Adrenal gland (tissue), 12 donors: ENCODE measurements around the gene TPSG1. TPM values are rescaled to one million over a fixed set of nuclear protein-coding genes. Genes with fewer than 3 reads are reported as not detected.

ENCODE experiments used
- polyA plus RNA-seq, 3 donors: library from polyadenylated mRNA; stranded (reverse); fragments of 200-250 nt in 2 of 3; fragments of 350-450 nt in 1 of 3; fragmentation: Illumina TruSeq in 1 of 3; extraction: RNeasy Lipid Tissue Mini Kit (QIAGEN cat#74804) in 1 of 3; gene quantifications; one replicate each; pipeline ENCODE4 v1.2.3, GENCODE V29; 2013 to 2014
- total RNA-seq, 9 donors: library from RNA; depleted of rRNA in 4 of 9; stranded (reverse); fragments of >200 nt in 4 of 9; fragments of 120-200 nt in 1 of 9; fragmentation: NEBNext Ultra II Directional in 1 of 9; extraction: Animal tissue kit (Norgen Biotek cat#: 25700) in 1 of 9; gene quantifications; one replicate each; pipeline versions ENCODE4 v1.1.0 to v1.2.4, GENCODE V29; 2013 to 2023
- donor health status: healthy with polysubstance abuse.
- donor health status: Bipolar disorder and iron deficiency.
- donor health status: DM: yes; HTN: yes; CAD: no.
- donor health status: DM: no; HTN: no; CAD: no.
- donor health status: DM: no; HTN: no; CAD: no.
- donor health status: DM: yes; HTN: yes; CAD: no.

The TPSG1 gene
- total and polyA plus RNA-seq, 12 donors, result 0.18 to 5.5 (median 0.34) TPM; not detected in 7

Other genes with a start within 250 kb of the TPSG1 start
- 1 to 10 TPM in 2 of 9 donors, under 1 TPM in 7; 0.09 to 1.5 (median 0.66) TPM for gene SOX8, start 243.5 kb downstream of the TPSG1 start, total RNA-seq
- 1 to 10 TPM in 2 of 3 donors, under 1 TPM in 1; 0.04 to 2.1 (median 1.6) TPM for gene SOX8, start 243.5 kb downstream of the TPSG1 start, polyA plus RNA-seq
- 10 to 100 TPM in 1 of 9 donors, 1 to 10 TPM in 6, under 1 TPM in 1, not detected in 1; 0.79 to 14.4 (median 3.0) TPM for gene SSTR5, start 152.5 kb downstream of the TPSG1 start, total RNA-seq
- under 1 TPM in 2 of 3 donors, not detected in 1; 0.17 to 0.24 TPM for gene SSTR5, start 152.5 kb downstream of the TPSG1 start, polyA plus RNA-seq
- gene C1QTNF8, start 129.0 kb downstream of the TPSG1 start, total RNA-seq, result under 1 TPM in 2 of 9 donors, not detected in 7; 0.14 to 0.19 TPM
- gene C1QTNF8, start 129.0 kb downstream of the TPSG1 start, polyA plus RNA-seq, result under 1 TPM in 2 of 3 donors, not detected in 1; 0.30 to 0.64 TPM
- 100 to 1,000 TPM in 1 of 9 donors, 10 to 100 TPM in 8; 14.0 to 121 (median 35.9) TPM for gene CACNA1H, start 72.2 kb downstream of the TPSG1 start, total RNA-seq
- 10 to 100 TPM; 20.1 to 36.2 (median 21.7) TPM for gene CACNA1H, start 72.2 kb downstream of the TPSG1 start, polyA plus RNA-seq
- gene TPSB2, start 4.9 kb upstream of the TPSG1 start, total RNA-seq, result 1 to 10 TPM in 2 of 9 donors, under 1 TPM in 3, not detected in 4; 0.54 to 6.6 (median 0.78) TPM
- 1 to 10 TPM in 1 of 3 donors, under 1 TPM in 1, not detected in 1; 0.32 to 5.1 TPM for gene TPSB2, start 4.9 kb upstream of the TPSG1 start, polyA plus RNA-seq
- gene TPSAB1, start 15.4 kb upstream of the TPSG1 start, total RNA-seq, result 1 to 10 TPM in 3 of 9 donors, under 1 TPM in 4, not detected in 2; 0.11 to 4.7 (median 0.93) TPM
- gene TPSAB1, start 15.4 kb upstream of the TPSG1 start, polyA plus RNA-seq, result 1 to 10 TPM in 1 of 3 donors, under 1 TPM in 1, not detected in 1; 0.48 to 4.8 TPM
- not detected for gene TPSD1, start 30.8 kb upstream of the TPSG1 start, total RNA-seq
- under 1 TPM in 1 of 3 donors, not detected in 2; 0.24 TPM for gene TPSD1, start 30.8 kb upstream of the TPSG1 start, polyA plus RNA-seq
- 100 to 1,000 TPM in 4 of 9 donors, 10 to 100 TPM in 5; 50.7 to 142 (median 95.5) TPM for gene UBE2I, start 84.4 kb upstream of the TPSG1 start, total RNA-seq
- 100 to 1,000 TPM in 1 of 3 donors, 10 to 100 TPM in 2; 61.9 to 203 (median 70.1) TPM for gene UBE2I, start 84.4 kb upstream of the TPSG1 start, polyA plus RNA-seq
- gene BAIAP3, start 108.4 kb upstream of the TPSG1 start, total RNA-seq, result 10 to 100 TPM in 4 of 9 donors, 1 to 10 TPM in 4, under 1 TPM in 1; 0.79 to 25.4 (median 7.8) TPM
- 100 to 1,000 TPM in 1 of 3 donors, 10 to 100 TPM in 2; 11.9 to 129 (median 20.7) TPM for gene BAIAP3, start 108.4 kb upstream of the TPSG1 start, polyA plus RNA-seq
- gene TSR3, start 126.6 kb upstream of the TPSG1 start, total RNA-seq, result 100 to 1,000 TPM in 3 of 9 donors, 10 to 100 TPM in 6; 49.8 to 258 (median 75.0) TPM
- 10 to 100 TPM; 13.7 to 42.8 (median 39.2) TPM for gene TSR3, start 126.6 kb upstream of the TPSG1 start, polyA plus RNA-seq
- gene GNPTG, start 126.7 kb upstream of the TPSG1 start, total RNA-seq, result 100 to 1,000 TPM; 132 to 332 (median 281) TPM
- gene GNPTG, start 126.7 kb upstream of the TPSG1 start, polyA plus RNA-seq, result 100 to 1,000 TPM in 2 of 3 donors, 10 to 100 TPM in 1; 95.9 to 659 (median 362) TPM
- 100 to 1,000 TPM in 1 of 9 donors, 10 to 100 TPM in 8; 11.5 to 174 (median 36.9) TPM for gene UNKL, start 189.4 kb upstream of the TPSG1 start, total RNA-seq
- gene UNKL, start 189.4 kb upstream of the TPSG1 start, polyA plus RNA-seq, result 10 to 100 TPM; 10.1 to 27.9 (median 11.8) TPM
- gene UQCC4, start 195.5 kb upstream of the TPSG1 start, total RNA-seq, result 10 to 100 TPM; 16.9 to 48.2 (median 21.8) TPM
- gene UQCC4, start 195.5 kb upstream of the TPSG1 start, polyA plus RNA-seq, result 10 to 100 TPM; 13.2 to 21.0 (median 15.7) TPM
- under 1 TPM in 1 of 9 donors, not detected in 8; 0.69 TPM for gene PERCC1, start 205.8 kb upstream of the TPSG1 start, total RNA-seq
- not detected for gene PERCC1, start 205.8 kb upstream of the TPSG1 start, polyA plus RNA-seq
- gene CCDC154, start 219.3 kb upstream of the TPSG1 start, total RNA-seq, result 1 to 10 TPM in 4 of 9 donors, under 1 TPM in 5; 0.28 to 3.1 (median 0.89) TPM
- 10 to 100 TPM in 2 of 3 donors, not detected in 1; 10.7 to 39.7 TPM for gene CCDC154, start 219.3 kb upstream of the TPSG1 start, polyA plus RNA-seq
- 100 to 1,000 TPM in 5 of 9 donors, 10 to 100 TPM in 4; 27.2 to 243 (median 121) TPM for gene CLCN7, start 249.8 kb upstream of the TPSG1 start, total RNA-seq
- 100 to 1,000 TPM in 2 of 3 donors, 10 to 100 TPM in 1; 25.3 to 369 (median 133) TPM for gene CLCN7, start 249.8 kb upstream of the TPSG1 start, polyA plus RNA-seq